SK-N-SH treated with all-trans-retinoic acid at 6 μM for 48 hours (cell line): ENCODE results near the gene MBD5.

Experiments
- ATAC-seq: fragments of 200-7000 bp; cut with Tn5 transposase; 3 replicates; pipeline ENCODE4 v1.9.1; 2020; ENCODE audit warnings: mild to moderate bottlenecking, moderate library complexity
- ARNTL ChIP-seq: fragments of 450-650 bp; formaldehyde crosslinking; IDR thresholded peaks from 2 replicates; pipeline ENCODE4 v1.5.0; 2020; ENCODE audit warnings: low read depth, mild to moderate bottlenecking, moderate library complexity, borderline replicate concordance
- BACH2 ChIP-seq: fragments of 250-450 bp; sonication (Bioruptor Pico); IDR thresholded peaks from 2 replicates; pipeline ENCODE4 v1.9.0; 2021; ENCODE audit warnings: mild to moderate bottlenecking, borderline replicate concordance
- CSDC2 ChIP-seq: fragments of 250-450 bp; sonication (Bioruptor Pico); IDR thresholded peaks from 2 replicates; pipeline ENCODE4 v1.5.0; 2020; ENCODE audit warnings: mild to moderate bottlenecking, moderate library complexity
- ESRRG ChIP-seq: fragments of 250-450 bp; sonication (Bioruptor Pico); IDR thresholded peaks from 2 replicates; pipeline ENCODE4 v1.6.1; 2021; ENCODE audit warnings: mild to moderate bottlenecking
- GLIS3 ChIP-seq: fragments of 250-450 bp; sonication (Bioruptor Pico); IDR thresholded peaks from 2 replicates; pipeline ENCODE4 v1.5.0; 2020; ENCODE audit warnings: mild to moderate bottlenecking, moderate library complexity
- ISL1 ChIP-seq: fragments of 250-450 bp; sonication (Bioruptor Pico); IDR thresholded peaks from 2 replicates; pipeline ENCODE4 v2.1.2; 2022; ENCODE audit warnings: mild to moderate bottlenecking, moderate library complexity
- OSR1 ChIP-seq: fragments of 250-450 bp; sonication (Bioruptor Pico); IDR thresholded peaks from 2 replicates; pipeline ENCODE4 v1.8.0; 2022; ENCODE audit warnings: moderate library complexity, mild to moderate bottlenecking, inconsistent platforms
- PPARA ChIP-seq: fragments of 250-450 bp; sonication (Bioruptor Pico); IDR thresholded peaks from 2 replicates; pipeline ENCODE4 v1.5.0; 2020; ENCODE audit warnings: mild to moderate bottlenecking, borderline replicate concordance
- RARB ChIP-seq: fragments of 250-450 bp; sonication (Bioruptor Pico); IDR thresholded peaks from 2 replicates; pipeline ENCODE4 v1.8.0; 2021; ENCODE audit warnings: mild to moderate bottlenecking, moderate library complexity
- SNAI2 ChIP-seq: fragments of 250-450 bp; sonication (Bioruptor Pico); IDR thresholded peaks from 2 replicates; pipeline ENCODE4 v1.5.0; 2020; ENCODE audit warnings: mild to moderate bottlenecking, moderate library complexity
- TCF4 ChIP-seq: fragments of 250-450 bp; sonication (Bioruptor Pico); IDR thresholded peaks from 2 replicates; pipeline ENCODE4 v1.8.0; 2021; ENCODE audit warnings: mild to moderate bottlenecking, moderate library complexity, borderline replicate concordance
- TOX ChIP-seq: fragments of 250-450 bp; sonication (Bioruptor Pico); IDR thresholded peaks from 2 replicates; pipeline ENCODE4 v1.8.0; 2021; ENCODE audit warnings: mild to moderate bottlenecking, moderate library complexity, borderline replicate concordance
- ZC3H10 ChIP-seq: fragments of 250-450 bp; sonication (Bioruptor Pico); IDR thresholded peaks from 2 replicates; pipeline ENCODE4 v1.5.1; 2021; ENCODE audit warnings: mild to moderate bottlenecking, moderate library complexity
- ZFP30 ChIP-seq: fragments of 450-650 bp; formaldehyde crosslinking; IDR thresholded peaks from 2 replicates; pipeline ENCODE4 v1.5.0; 2022; ENCODE audit warnings: mild to moderate bottlenecking, moderate library complexity
- ZNF565 ChIP-seq: fragments of 450-650 bp; formaldehyde crosslinking; conservative IDR thresholded peaks from 2 replicates; pipeline ENCODE4 v1.5.0; 2020; ENCODE audit warnings: low read depth, mild to moderate bottlenecking, moderate library complexity
- ZNF70 ChIP-seq: fragments of 450-650 bp; formaldehyde crosslinking; IDR thresholded peaks from 2 replicates; pipeline ENCODE4 v1.5.0; 2020; ENCODE audit warnings: mild to moderate bottlenecking, moderate library complexity
- ZNF8 ChIP-seq: fragments of 450-650 bp; formaldehyde crosslinking; IDR thresholded peaks from 2 replicates; pipeline ENCODE4 v1.5.0; 2020; ENCODE audit warnings: mild to moderate bottlenecking, moderate library complexity
- TF ChIP-seq, protein P1 (sequence below): fragments of 250-450 bp; sonication (Bioruptor Pico); IDR thresholded peaks from 2 replicates; pipeline ENCODE4 v1.5.1; 2020; ENCODE audit warnings: low read depth, mild to moderate bottlenecking, moderate library complexity
- TF ChIP-seq, protein P2 (sequence below): fragments of 250-450 bp; sonication (Bioruptor Pico); IDR thresholded peaks from 2 replicates; pipeline ENCODE4 v1.8.0; 2021; ENCODE audit warnings: low read depth, mild to moderate bottlenecking, moderate library complexity, borderline replicate concordance
- TF ChIP-seq, protein P3 (sequence below): fragments of 250-450 bp; sonication (Bioruptor Pico); IDR thresholded peaks from 2 replicates; pipeline ENCODE4 v1.5.1; 2021; ENCODE audit warnings: mild to moderate bottlenecking, moderate library complexity
- TF ChIP-seq, protein P4 (sequence below): fragments of 250-450 bp; sonication (Bioruptor Pico); IDR thresholded peaks from 2 replicates; pipeline ENCODE4 v1.8.0; 2020; ENCODE audit warnings: mild to moderate bottlenecking, moderate library complexity, borderline replicate concordance

The MBD5 gene

DNA sequence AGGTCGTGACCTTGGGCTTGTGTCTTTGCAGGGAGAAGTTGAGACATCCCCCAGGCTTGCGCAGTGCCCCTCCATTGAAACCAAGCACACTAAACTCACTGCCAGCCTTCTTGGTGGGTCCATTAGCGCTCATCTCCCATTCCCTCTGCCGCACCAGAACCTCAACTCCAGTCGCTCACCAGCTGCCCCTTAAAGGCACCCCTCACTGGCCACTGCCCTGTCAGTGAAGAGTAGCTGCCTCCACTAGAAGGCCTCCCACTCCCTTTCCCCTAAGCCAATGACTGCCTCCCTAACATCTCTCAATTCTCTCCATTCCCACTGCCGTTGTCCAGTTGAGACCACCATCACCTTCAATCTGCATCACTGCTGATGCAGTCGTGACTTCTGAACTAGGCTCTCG is 508.9 kb downstream of the MBD5 start:
- no peak for ATAC-seq
- no peak for TF ChIP-seq RARB (CRISPR knock-in tag)
- no peak for TF ChIP-seq ZNF565 (CRISPR knock-in tag)
- no peak for TF ChIP-seq ZC3H10
- TF ChIP-seq SNAI2 = no peak
- no peak for TF ChIP-seq GLIS3 (CRISPR knock-in tag)
- TF ChIP-seq, protein P1, sequence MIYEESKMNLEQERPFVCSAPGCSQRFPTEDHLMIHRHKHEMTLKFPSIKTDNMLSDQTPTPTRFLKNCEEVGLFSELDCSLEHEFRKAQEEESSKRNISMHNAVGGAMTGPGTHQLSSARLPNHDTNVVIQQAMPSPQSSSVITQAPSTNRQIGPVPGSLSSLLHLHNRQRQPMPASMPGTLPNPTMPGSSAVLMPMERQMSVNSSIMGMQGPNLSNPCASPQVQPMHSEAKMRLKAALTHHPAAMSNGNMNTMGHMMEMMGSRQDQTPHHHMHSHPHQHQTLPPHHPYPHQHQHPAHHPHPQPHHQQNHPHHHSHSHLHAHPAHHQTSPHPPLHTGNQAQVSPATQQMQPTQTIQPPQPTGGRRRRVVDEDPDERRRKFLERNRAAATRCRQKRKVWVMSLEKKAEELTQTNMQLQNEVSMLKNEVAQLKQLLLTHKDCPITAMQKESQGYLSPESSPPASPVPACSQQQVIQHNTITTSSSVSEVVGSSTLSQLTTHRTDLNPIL (CRISPR knock-in tag) = no peak
- TF ChIP-seq ESRRG (CRISPR knock-in tag) = no peak
- no peak for TF ChIP-seq ARNTL (CRISPR knock-in tag)
- no peak for TF ChIP-seq ISL1
- TF ChIP-seq CSDC2 = no peak
- TF ChIP-seq PPARA (CRISPR knock-in tag) = no peak
- TF ChIP-seq, protein P2, sequence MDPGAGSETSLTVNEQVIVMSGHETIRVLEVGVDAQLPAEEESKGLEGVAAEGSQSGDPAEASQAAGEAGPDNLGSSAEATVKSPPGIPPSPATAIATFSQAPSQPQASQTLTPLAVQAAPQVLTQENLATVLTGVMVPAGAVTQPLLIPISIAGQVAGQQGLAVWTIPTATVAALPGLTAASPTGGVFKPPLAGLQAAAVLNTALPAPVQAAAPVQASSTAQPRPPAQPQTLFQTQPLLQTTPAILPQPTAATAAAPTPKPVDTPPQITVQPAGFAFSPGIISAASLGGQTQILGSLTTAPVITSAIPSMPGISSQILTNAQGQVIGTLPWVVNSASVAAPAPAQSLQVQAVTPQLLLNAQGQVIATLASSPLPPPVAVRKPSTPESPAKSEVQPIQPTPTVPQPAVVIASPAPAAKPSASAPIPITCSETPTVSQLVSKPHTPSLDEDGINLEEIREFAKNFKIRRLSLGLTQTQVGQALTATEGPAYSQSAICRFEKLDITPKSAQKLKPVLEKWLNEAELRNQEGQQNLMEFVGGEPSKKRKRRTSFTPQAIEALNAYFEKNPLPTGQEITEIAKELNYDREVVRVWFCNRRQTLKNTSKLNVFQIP = no peak
- TF ChIP-seq, protein P3, sequence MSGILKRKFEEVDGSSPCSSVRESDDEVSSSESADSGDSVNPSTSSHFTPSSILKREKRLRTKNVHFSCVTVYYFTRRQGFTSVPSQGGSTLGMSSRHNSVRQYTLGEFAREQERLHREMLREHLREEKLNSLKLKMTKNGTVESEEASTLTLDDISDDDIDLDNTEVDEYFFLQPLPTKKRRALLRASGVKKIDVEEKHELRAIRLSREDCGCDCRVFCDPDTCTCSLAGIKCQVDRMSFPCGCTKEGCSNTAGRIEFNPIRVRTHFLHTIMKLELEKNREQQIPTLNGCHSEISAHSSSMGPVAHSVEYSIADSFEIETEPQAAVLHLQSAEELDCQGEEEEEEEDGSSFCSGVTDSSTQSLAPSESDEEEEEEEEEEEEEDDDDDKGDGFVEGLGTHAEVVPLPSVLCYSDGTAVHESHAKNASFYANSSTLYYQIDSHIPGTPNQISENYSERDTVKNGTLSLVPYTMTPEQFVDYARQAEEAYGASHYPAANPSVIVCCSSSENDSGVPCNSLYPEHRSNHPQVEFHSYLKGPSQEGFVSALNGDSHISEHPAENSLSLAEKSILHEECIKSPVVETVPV (CRISPR knock-in tag) = no peak
- TF ChIP-seq ZFP30 = no peak
- no peak for TF ChIP-seq ZNF70 (CRISPR knock-in tag)
- TF ChIP-seq ZNF8 (CRISPR knock-in tag) = no peak
- TF ChIP-seq, protein P4, sequence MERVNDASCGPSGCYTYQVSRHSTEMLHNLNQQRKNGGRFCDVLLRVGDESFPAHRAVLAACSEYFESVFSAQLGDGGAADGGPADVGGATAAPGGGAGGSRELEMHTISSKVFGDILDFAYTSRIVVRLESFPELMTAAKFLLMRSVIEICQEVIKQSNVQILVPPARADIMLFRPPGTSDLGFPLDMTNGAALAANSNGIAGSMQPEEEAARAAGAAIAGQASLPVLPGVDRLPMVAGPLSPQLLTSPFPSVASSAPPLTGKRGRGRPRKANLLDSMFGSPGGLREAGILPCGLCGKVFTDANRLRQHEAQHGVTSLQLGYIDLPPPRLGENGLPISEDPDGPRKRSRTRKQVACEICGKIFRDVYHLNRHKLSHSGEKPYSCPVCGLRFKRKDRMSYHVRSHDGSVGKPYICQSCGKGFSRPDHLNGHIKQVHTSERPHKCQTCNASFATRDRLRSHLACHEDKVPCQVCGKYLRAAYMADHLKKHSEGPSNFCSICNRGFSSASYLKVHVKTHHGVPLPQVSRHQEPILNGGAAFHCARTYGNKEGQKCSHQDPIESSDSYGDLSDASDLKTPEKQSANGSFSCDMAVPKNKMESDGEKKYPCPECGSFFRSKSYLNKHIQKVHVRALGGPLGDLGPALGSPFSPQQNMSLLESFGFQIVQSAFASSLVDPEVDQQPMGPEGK (CRISPR knock-in tag) = no peak
- TF ChIP-seq OSR1 (CRISPR knock-in tag) = no peak
- TF ChIP-seq BACH2 (CRISPR knock-in tag) = no peak
- no peak for TF ChIP-seq TOX (CRISPR knock-in tag)
- TF ChIP-seq, all 23 proteins: peak for 0

DNA sequence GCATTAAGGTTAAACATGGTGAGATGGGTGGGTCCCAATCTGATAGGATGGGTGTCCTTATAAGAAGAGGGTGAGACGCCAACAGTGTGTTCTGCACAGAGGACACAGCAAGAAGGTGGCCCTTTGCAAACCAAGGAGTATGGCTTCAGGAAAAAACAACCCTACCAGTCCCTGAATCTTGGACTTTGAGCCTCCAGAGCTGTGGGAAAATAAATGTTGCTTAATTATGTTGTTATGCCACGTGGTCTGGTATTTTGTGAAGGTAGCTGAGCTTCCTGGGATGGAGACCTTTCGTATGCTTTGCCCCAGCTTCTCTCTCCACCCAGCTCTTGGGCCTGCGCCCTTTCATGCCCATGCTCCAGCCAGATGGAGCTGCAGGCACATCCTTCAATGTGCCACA is 509.5 kb downstream of the MBD5 start:
- ATAC-seq = no peak
- TF ChIP-seq PPARA (CRISPR knock-in tag) (no peak), TCF4 (CRISPR knock-in tag) (no peak), ZFP30 (no peak), ZC3H10 (no peak), ISL1 (no peak), OSR1 (CRISPR knock-in tag) (no peak), TOX (CRISPR knock-in tag) (no peak), ZNF565 (CRISPR knock-in tag) (no peak), SNAI2 (no peak)
- TF ChIP-seq, protein P2 = no peak

DNA sequence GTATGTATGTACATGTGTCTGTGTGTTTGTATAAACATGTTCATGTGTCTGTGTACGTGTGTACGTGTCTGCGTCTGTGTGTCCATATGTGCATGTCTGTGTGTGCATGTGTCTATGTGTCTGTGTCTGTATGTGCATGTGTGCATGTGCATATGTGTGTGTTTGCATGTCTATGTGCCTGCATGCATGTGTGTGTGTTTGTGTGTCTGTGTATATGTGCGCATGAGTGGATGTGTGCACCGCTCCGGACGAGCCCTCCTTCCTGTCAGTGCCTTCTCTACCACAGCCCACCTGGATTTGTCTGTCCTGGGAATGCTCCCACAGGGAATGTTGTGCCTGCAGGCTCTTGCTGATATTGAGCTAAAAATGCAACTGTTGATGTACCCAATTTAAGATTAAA is 510.3 kb downstream of the MBD5 start:
- no peak for TF ChIP-seq CSDC2
- TF ChIP-seq, protein P1 (CRISPR knock-in tag) = no peak
- TF ChIP-seq ZNF8 (CRISPR knock-in tag) = no peak
- TF ChIP-seq, protein P2 = no peak
- TF ChIP-seq SNAI2 = no peak
- no peak for ATAC-seq
